GM12864 (cell line): ENCODE measurements around the gene MRPL47.
"Not testable (repeated sequence)": the region's sequence is repeated elsewhere in the genome, so short reads cannot be mapped to it uniquely, and the experiment has no call there.

Source experiments
- DNase-seq: peaks from one replicate; pipeline ENCODE4 v3.0.0-alpha.2; 2011; ENCODE audit warnings: low read depth
- H3K4me3 ChIP-seq: 2 replicates; pipeline ENCODE4 v1.5.1; 2011; ENCODE audit warnings: mild to moderate bottlenecking, low read depth, low read length, control low read depth
- CTCF ChIP-seq: IDR thresholded peaks from 2 replicates; pipeline ENCODE4 v1.5.1; 2011; ENCODE audit warnings: low read depth, mild to moderate bottlenecking, moderate library complexity, low read length, control low read depth, inconsistent platforms; ENCODE audit errors: missing control alignments

Gene MRPL47

GRCh38 chr3:179604321-179605078 lies at the start of gene MRPL47, which contains the start of gene NDUFB5:
Gene MRPL47 (minus strand): TSS chr3:179604638. CDS start chr3:179604624, 14 bp downstream.
Gene NDUFB5 (plus strand): TSS chr3:179604794. CDS start chr3:179604816, 22 bp downstream.
- H3K4me3 ChIP-seq, result peak within 1 kb of the TSS; percentile 89
- TF ChIP-seq CTCF, result no peak
- peak; percentile 93 for DNase-seq

GRCh38 chr3:179653096-179653797 lies 48.8 kb upstream of the MRPL47 start:
- peak overlapping the region; percentile 90 for H3K4me3 ChIP-seq
- peak; percentile 25 for DNase-seq
- no peak for TF ChIP-seq CTCF

GRCh38 chr3:179652447-179653095 lies 48.1 kb upstream of the MRPL47 start, which contains the start of gene USP13:
Gene USP13 (plus strand): TSS chr3:179653040. CDS start chr3:179653226, 186 bp downstream.
- peak; percentile 4 for TF ChIP-seq CTCF
- peak; percentile 53 for DNase-seq
- peak within 1 kb of the TSS; percentile 90 for H3K4me3 ChIP-seq

GRCh38 chr3:179651687-179652446 lies 47.4 kb upstream of the MRPL47 start:
- no peak for DNase-seq
- TF ChIP-seq CTCF, result no peak
- peak overlapping the region; percentile 90 for H3K4me3 ChIP-seq

GRCh38 chr3:179646177-179646576 lies 41.7 kb upstream of the MRPL47 start:
- no peak for TF ChIP-seq CTCF
- DNase-seq, result no peak
- no peak overlapping the region for H3K4me3 ChIP-seq

GRCh38 chr3:179643837-179644236 lies 39.4 kb upstream of the MRPL47 start:
- not testable (repeated sequence) for DNase-seq, H3K4me3 ChIP-seq
